ENCODE measurements around the gene LASP1NB. TPM values are rescaled to one million over a fixed set of nuclear protein-coding genes. Genes with fewer than 3 reads are reported as not detected.
"Not testable (repeated sequence)": the region's sequence is repeated elsewhere in the genome, so short reads cannot be mapped to it uniquely, and the experiment has no call there.

LASP1NB gene

GRCh38 chr17:38970128-38970527, 44.7 kb downstream of the LASP1NB start:
- no peaks in the 10 kb centered on the region for H3K36me3 ChIP-seq
- H3K9me3 ChIP-seq, result no peaks in the 10 kb centered on the region
- no peak for DNase-seq
- H3K4me3 ChIP-seq, result no peak overlapping the region
- no peaks in the 10 kb centered on the region for H3K27me3 ChIP-seq

GRCh38 chr17:38970804-38971203, 45.4 kb downstream of the LASP1NB start:
- Histone ChIP-seq H3K9me3 (no peaks in the 10 kb centered on the region), H3K4me3 (no peak overlapping the region), H3K27me3 (no peaks in the 10 kb centered on the region), H3K36me3 (no peaks in the 10 kb centered on the region)
- DNase-seq, result no peak

GRCh38 chr17:38976187-38976551, 50.8 kb downstream of the LASP1NB start:
- H3K4me3 ChIP-seq, H3K27me3 ChIP-seq, DNase-seq, H3K9me3 ChIP-seq, H3K36me3 ChIP-seq: not testable (repeated sequence)

GRCh38 chr17:38978180-38978579, 52.8 kb downstream of the LASP1NB start:
- Histone ChIP-seq H3K36me3 (no peaks in the 10 kb centered on the region), H3K4me3 (no peak overlapping the region), H3K9me3 (no peaks in the 10 kb centered on the region), H3K27me3 (no peaks in the 10 kb centered on the region)
- no peak for DNase-seq

Other genes with a start within 250 kb of the LASP1NB start
- 11.7 and 17.5 TPM in 2 replicates for gene MLLT6, start 220.3 kb upstream of the LASP1NB start, total RNA-seq (2014; rRNA removed; shearing (Covaris generic); ENCODE audit: low replicate concordance)
- 7.7 and 29.1 TPM in 2 replicates for gene CISD3, start 195.3 kb upstream of the LASP1NB start, total RNA-seq (2014; rRNA removed; shearing (Covaris generic); ENCODE audit: low replicate concordance)
- 3.3 and 3.4 TPM in 2 replicates for gene PCGF2, start 177.3 kb upstream of the LASP1NB start, total RNA-seq (2014; rRNA removed; shearing (Covaris generic); ENCODE audit: low replicate concordance)
- gene PSMB3, start 172.9 kb upstream of the LASP1NB start, total RNA-seq (2014; rRNA removed; shearing (Covaris generic); ENCODE audit: low replicate concordance), result 494 and 524 TPM in 2 replicates
- 49.1 and 73.8 TPM in 2 replicates for gene PIP4K2B, start 126.1 kb upstream of the LASP1NB start, total RNA-seq (2014; rRNA removed; shearing (Covaris generic); ENCODE audit: low replicate concordance)
- 19.2 and 21.3 TPM in 2 replicates for gene CWC25, start 100.3 kb upstream of the LASP1NB start, total RNA-seq (2014; rRNA removed; shearing (Covaris generic); ENCODE audit: low replicate concordance)
- 2,314 and 3,514 TPM in 2 replicates for gene RPL23, start 71.9 kb upstream of the LASP1NB start, total RNA-seq (2014; rRNA removed; shearing (Covaris generic); ENCODE audit: low replicate concordance)
- 228 and 323 TPM in 2 replicates for gene LASP1, start 55.6 kb upstream of the LASP1NB start, total RNA-seq (2014; rRNA removed; shearing (Covaris generic); ENCODE audit: low replicate concordance)
- gene FBXO47, start 41.8 kb downstream of the LASP1NB start, total RNA-seq (2014; rRNA removed; shearing (Covaris generic); ENCODE audit: low replicate concordance), result not detected in 2 replicates
- gene PLXDC1, start 226.0 kb downstream of the LASP1NB start, total RNA-seq (2014; rRNA removed; shearing (Covaris generic); ENCODE audit: low replicate concordance), result not detected in 2 replicates
- not detected in 2 replicates for gene ARL5C, start 240.5 kb downstream of the LASP1NB start, total RNA-seq (2014; rRNA removed; shearing (Covaris generic); ENCODE audit: low replicate concordance)

Measured in MG63 (cell line).